Cardiac muscle cell (in vitro differentiated cells and primary cell): ENCODE data around the gene RGS9. TPM values are rescaled to one million over a fixed set of nuclear protein-coding genes. Genes with fewer than 3 reads are reported as not detected.
A peak's percentile ranks its signal among the peaks of the same experiment; 100 is the strongest.

ENCODE experiments used
- DNase-seq, 2 donors: peaks; one replicate each; pipeline versions ENCODE4 v3.0.0 to v3.0.0-alpha.2; 2010 to 2017; ENCODE audit warnings: low read depth in 1 of 2, low spot score in 1 of 2
- H3K27ac ChIP-seq: fragments of 200-600 bp; sonication (generic); 2 replicates; pipeline ENCODE4 v1.5.1; 2016
- H3K27me3 ChIP-seq: fragments of 200-600 bp; sonication (generic); 2 replicates; pipeline ENCODE4 v1.6.0; 2016; ENCODE audit warnings: control low read depth
- H3K36me3 ChIP-seq: fragments of 200-600 bp; sonication (generic); 2 replicates; pipeline ENCODE4 v1.5.1; 2016; ENCODE audit warnings: control low read depth
- H3K4me1 ChIP-seq: fragments of 200-600 bp; sonication (generic); 2 replicates; pipeline ENCODE4 v1.8.1; 2017; ENCODE audit warnings: low read depth, mild to moderate bottlenecking, mixed run types
- H3K4me3 ChIP-seq: fragments of 200-600 bp; sonication (generic); 2 replicates; pipeline ENCODE4 v1.5.1; 2016; ENCODE audit warnings: mild to moderate bottlenecking
- H3K9me3 ChIP-seq: fragments of 200-600 bp; sonication (generic); 2 replicates; pipeline ENCODE4 v1.5.1; 2017; ENCODE audit warnings: low read depth, mild to moderate bottlenecking, control low read depth
- CTCF ChIP-seq: IDR thresholded peaks from 2 replicates; pipeline ENCODE4 v1.5.1; 2012; ENCODE audit warnings: low read depth, mild to moderate bottlenecking, low read length
- polyA plus RNA-seq: library from polyadenylated mRNA; unstranded; fragments of >200 nt; fragmentation: Nextera tagmentation; extraction: Ambion mirVana; gene quantifications from 2 replicates; pipeline ENCODE4 v1.2.1, GENCODE V29; 2016
- total RNA-seq: library from RNA; depleted of rRNA; stranded (reverse); fragments of >200 nt; gene quantifications from 2 replicates; pipeline ENCODE4 v1.2.3, GENCODE V29; 2016

Gene RGS9
- total and polyA plus RNA-seq, 2 experiments from 2014 or later = 4.7 to 5.5 TPM

GRCh38 chr17:65218261-65218660 lies 81.1 kb downstream of the RGS9 start:
- Histone ChIP-seq H3K27me3 (no peaks in the 10 kb centered on the region), H3K27ac (no peak overlapping the region), H3K4me1 (peaks cover 12% of the 10 kb centered on the region), H3K36me3 (no peaks in the 10 kb centered on the region), H3K9me3 (no peaks in the 10 kb centered on the region), H3K4me3 (no peak overlapping the region)
- DNase-seq = no peak
- no peak for TF ChIP-seq CTCF

DNA sequence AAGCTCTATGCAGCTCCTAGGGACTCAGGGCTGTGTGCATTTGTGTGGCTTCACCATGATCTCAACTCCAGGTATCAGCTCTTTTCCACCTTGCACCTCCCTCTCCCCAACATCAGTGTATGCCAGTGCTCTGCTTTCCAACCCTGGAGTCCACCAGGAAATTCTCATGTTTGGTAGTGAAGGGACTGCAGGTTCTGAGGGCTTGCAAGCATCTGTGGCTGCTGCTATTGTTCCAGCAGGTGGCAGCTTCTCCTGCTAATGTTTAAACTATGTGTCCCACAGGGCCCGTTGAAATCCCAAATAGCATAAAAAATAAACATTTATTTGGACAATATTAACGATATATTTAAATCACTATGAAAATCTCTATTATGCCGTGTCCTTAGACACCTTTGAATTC lies 82.0 kb downstream of the RGS9 start:
- TF ChIP-seq CTCF = peak; percentile 29

DNA sequence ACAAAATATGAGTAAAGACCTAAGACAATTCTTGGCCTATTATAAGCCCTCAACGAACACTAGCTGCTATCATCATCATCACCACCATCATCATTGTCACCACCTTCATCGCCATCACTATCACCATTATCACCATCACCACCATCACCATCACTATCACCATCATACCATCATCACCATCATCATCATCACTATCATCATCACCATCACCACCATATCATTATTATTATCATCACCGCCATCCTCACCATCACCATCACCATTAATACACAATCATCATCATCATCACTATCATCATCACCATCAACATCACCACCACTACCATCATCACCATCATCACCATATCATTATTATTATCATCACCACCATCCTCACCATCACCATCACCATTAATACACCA lies 82.5 kb downstream of the RGS9 start:
- no peak for TF ChIP-seq CTCF
- Histone ChIP-seq H3K4me1 (peaks cover 12% of the 10 kb centered on the region), H3K27ac (no peak overlapping the region), H3K36me3 (no peaks in the 10 kb centered on the region), H3K27me3 (no peaks in the 10 kb centered on the region), H3K9me3 (no peaks in the 10 kb centered on the region), H3K4me3 (no peak overlapping the region)
- no peak for DNase-seq

More for the DNA sequence above, 82.0 kb downstream of the RGS9 start:
- no peaks in the 10 kb centered on the region for H3K9me3 ChIP-seq
- H3K4me1 ChIP-seq = peaks cover 12% of the 10 kb centered on the region
- H3K4me3 ChIP-seq = no peak overlapping the region
- no peak for DNase-seq
- H3K27ac ChIP-seq = no peak overlapping the region
- no peaks in the 10 kb centered on the region for H3K36me3 ChIP-seq
- no peaks in the 10 kb centered on the region for H3K27me3 ChIP-seq

- H3K27me3 ChIP-seq = no peaks in the 10 kb centered on the region
- DNase-seq = no peak
- H3K27ac ChIP-seq = no peak overlapping the region
- peaks cover 12% of the 10 kb centered on the region for H3K4me1 ChIP-seq
- no peaks in the 10 kb centered on the region for H3K36me3 ChIP-seq
- H3K4me3 ChIP-seq = no peak overlapping the region
- no peak for TF ChIP-seq CTCF
- no peaks in the 10 kb centered on the region for H3K9me3 ChIP-seq
Measured at GRCh38 chr17:65220732-65221131, 83.6 kb downstream of the RGS9 start.

DNA sequence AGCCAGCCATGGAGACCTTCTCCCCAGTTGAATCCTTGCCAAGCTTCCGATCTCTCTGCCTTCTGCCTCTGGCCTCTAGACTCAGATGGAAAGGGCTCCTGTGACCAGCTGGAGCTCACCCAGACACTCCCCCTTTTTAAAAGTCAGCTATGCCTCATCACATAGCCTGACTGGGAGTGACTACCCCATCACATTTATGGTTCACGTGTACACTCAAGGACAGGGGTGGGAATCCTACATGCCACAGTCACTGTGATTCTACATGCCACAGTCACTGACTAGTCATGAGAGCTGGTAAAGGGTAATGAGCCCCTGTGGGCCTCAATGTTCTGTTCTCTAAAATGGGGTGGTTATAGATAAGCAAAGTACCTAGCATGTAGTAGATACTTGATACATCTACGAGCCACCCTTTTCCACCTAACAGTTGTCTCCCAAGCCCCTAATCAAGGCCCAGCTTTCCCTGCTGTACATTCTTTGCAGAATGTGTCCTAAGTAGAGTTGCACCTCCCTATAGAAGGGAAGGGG lies 85.1 kb downstream of the RGS9 start:
- DNase-seq = no peak
- no peak for TF ChIP-seq CTCF
- no peaks in the 10 kb centered on the region for H3K27me3 ChIP-seq
- no peaks in the 10 kb centered on the region for H3K36me3 ChIP-seq
- no peaks in the 10 kb centered on the region for H3K9me3 ChIP-seq
- H3K4me3 ChIP-seq = no peak overlapping the region
- no peak overlapping the region for H3K27ac ChIP-seq
- peaks cover 12% of the 10 kb centered on the region for H3K4me1 ChIP-seq

GRCh38 chr17:65225061-65225460 lies 87.9 kb downstream of the RGS9 start:
- no peak overlapping the region for H3K4me3 ChIP-seq
- no peak overlapping the region for H3K27ac ChIP-seq
- no peaks in the 10 kb centered on the region for H3K27me3 ChIP-seq
- no peaks in the 10 kb centered on the region for H3K36me3 ChIP-seq
- no peak for DNase-seq
- no peak for TF ChIP-seq CTCF
- H3K4me1 ChIP-seq = peaks cover 3% of the 10 kb centered on the region
- H3K9me3 ChIP-seq = no peaks in the 10 kb centered on the region
